H9 (cell line): ENCODE data around the gene ESRRB. TPM values are rescaled to one million over a fixed set of nuclear protein-coding genes. Genes with fewer than 3 reads are reported as not detected.
"Not testable (repeated sequence)": the region's sequence is repeated elsewhere in the genome, so short reads cannot be mapped to it uniquely, and the experiment has no call there.

Experiments
- DNase-seq: peaks from one replicate; pipeline ENCODE4 v3.0.0-alpha.2; 2017
- H2AFZ ChIP-seq: one replicate; pipeline ENCODE4 v1.6.1; 2013; ENCODE audit warnings: mild to moderate bottlenecking, low read length, control low read depth, moderate library complexity
- H2AK5ac ChIP-seq: 2 replicates; pipeline ENCODE4 v1.6.1; 2013; ENCODE audit warnings: low read length, control low read depth, mixed read lengths; ENCODE audit not compliant: insufficient read length
- H2BK120ac ChIP-seq: one replicate; pipeline ENCODE4 v1.6.1; 2013; ENCODE audit warnings: low read depth, mild to moderate bottlenecking, low read length, control low read depth, inconsistent platforms; ENCODE audit not compliant: poor library complexity, severe bottlenecking
- H2BK12ac ChIP-seq: 2 replicates; pipeline ENCODE4 v1.6.1; 2013; ENCODE audit warnings: low read length, control low read depth, mixed read lengths, low read depth; ENCODE audit not compliant: insufficient read length
- H2BK15ac ChIP-seq: 2 replicates; pipeline ENCODE4 v1.6.1; 2013; ENCODE audit warnings: low read depth, low read length, control low read depth
- H2BK20ac ChIP-seq: one replicate; pipeline ENCODE4 v1.6.1; 2013; ENCODE audit warnings: low read depth, mild to moderate bottlenecking, low read length, control low read depth, inconsistent platforms; ENCODE audit not compliant: poor library complexity, severe bottlenecking
- H2BK5ac ChIP-seq: 2 replicates; pipeline ENCODE4 v1.6.1; 2013; ENCODE audit warnings: low read length, control low read depth, mixed read lengths; ENCODE audit not compliant: insufficient read length
- H3K14ac ChIP-seq: 2 replicates; pipeline ENCODE4 v1.6.1; 2013; ENCODE audit warnings: low read length, control low read depth; ENCODE audit not compliant: insufficient read depth
- H3K18ac ChIP-seq: 2 replicates; pipeline ENCODE4 v1.6.1; 2013; ENCODE audit warnings: low read depth, mild to moderate bottlenecking, mixed read lengths, low read length, control low read depth; ENCODE audit not compliant: insufficient read length
- H3K23ac ChIP-seq: 2 replicates; pipeline ENCODE4 v1.6.1; 2013; ENCODE audit warnings: low read length, control low read depth, mixed read lengths, low read depth; ENCODE audit not compliant: insufficient read length
- H3K23me2 ChIP-seq: 2 replicates; pipeline ENCODE4 v1.6.1; 2013; ENCODE audit warnings: low read depth, mild to moderate bottlenecking, mixed read lengths, low read length, control low read depth; ENCODE audit not compliant: insufficient read length, poor library complexity, severe bottlenecking
- H3K27ac ChIP-seq: 2 replicates; pipeline ENCODE4 v1.5.1; 2013; ENCODE audit warnings: low read length, control low read depth, mixed read lengths, low read depth; ENCODE audit not compliant: insufficient read length
- H3K27me3 ChIP-seq: 2 replicates; pipeline ENCODE4 v1.6.1; 2013; ENCODE audit warnings: low read length, control low read depth, inconsistent platforms; ENCODE audit not compliant: insufficient read depth
- H3K4ac ChIP-seq: 2 replicates; pipeline ENCODE4 v1.6.1; 2013; ENCODE audit warnings: low read depth, mild to moderate bottlenecking, control low read depth, inconsistent platforms, low read length, moderate library complexity
- H3K4me1 ChIP-seq: 2 replicates; pipeline ENCODE4 v1.6.1; 2013; ENCODE audit warnings: low read length, control low read depth, inconsistent platforms; ENCODE audit not compliant: insufficient read depth
- H3K4me2 ChIP-seq: 2 replicates; pipeline ENCODE4 v1.6.1; 2013; ENCODE audit warnings: low read length, control low read depth, mixed read lengths; ENCODE audit not compliant: insufficient read length, insufficient read depth
- H3K56ac ChIP-seq: 2 replicates; pipeline ENCODE4 v1.6.1; 2013; ENCODE audit warnings: low read depth, mild to moderate bottlenecking, mixed read lengths, low read length, control low read depth; ENCODE audit not compliant: insufficient read length
- H3K79me1 ChIP-seq: 2 replicates; pipeline ENCODE4 v1.6.1; 2013; ENCODE audit warnings: low read depth, mild to moderate bottlenecking, moderate library complexity, low read length, control low read depth, inconsistent platforms; ENCODE audit not compliant: insufficient read depth, poor library complexity, severe bottlenecking
- H3K79me2 ChIP-seq: 2 replicates; pipeline ENCODE4 v1.6.1; 2013; ENCODE audit warnings: low read length, control low read depth, inconsistent platforms; ENCODE audit not compliant: insufficient read depth
- H3K9ac ChIP-seq: 2 replicates; pipeline ENCODE4 v1.6.1; 2013; ENCODE audit warnings: low read length, control low read depth, mixed read lengths; ENCODE audit not compliant: insufficient read length; ENCODE audit errors: extremely low read depth
- H3K9me3 ChIP-seq: one replicate; pipeline ENCODE4 v1.6.1; 2013; ENCODE audit warnings: low read depth, low read length, inconsistent platforms; ENCODE audit not compliant: control insufficient read depth
- H3T11ph ChIP-seq: one replicate; pipeline ENCODE4 v1.6.1; 2013; ENCODE audit warnings: mild to moderate bottlenecking, low read length, control low read depth, inconsistent platforms
- H4K20me1 ChIP-seq: one replicate; pipeline ENCODE4 v1.6.1; 2013; ENCODE audit not compliant: control insufficient read depth, insufficient read length, insufficient read depth
- H4K5ac ChIP-seq: 2 replicates; pipeline ENCODE4 v1.6.1; 2013; ENCODE audit warnings: low read depth, mild to moderate bottlenecking, mixed read lengths, low read length, control low read depth; ENCODE audit not compliant: insufficient read length
- H4K8ac ChIP-seq: replicated peaks from 2 replicates; pipeline ENCODE4 v1.6.1; 2013; ENCODE audit warnings: low read length, control low read depth, mixed read lengths, low read depth; ENCODE audit not compliant: insufficient read length
- H4K91ac ChIP-seq: 2 replicates; pipeline ENCODE4 v1.6.1; 2013; ENCODE audit warnings: low read depth, mild to moderate bottlenecking, moderate library complexity, mixed read lengths, low read length, control low read depth; ENCODE audit not compliant: insufficient read length
- H3K27ac Mint-ChIP-seq, 3 experiments: 2 replicates in 2 of 3; 3 replicates in 1 of 3; pipeline ENCODE4 v1.8.0; 2020 to 2021; ENCODE audit warnings: mixed read lengths in 3 of 3, mild to moderate bottlenecking in 1 of 3, moderate library complexity in 1 of 3
- H3K27me3 Mint-ChIP-seq: 2 replicates; pipeline ENCODE4 v1.8.0; 2021; ENCODE audit warnings: low read depth, mild to moderate bottlenecking, moderate library complexity, mixed read lengths
- H3K36me3 Mint-ChIP-seq, 3 experiments: 2 replicates in 2 of 3; 3 replicates in 1 of 3; pipeline ENCODE4 v1.8.0; 2020 to 2021; ENCODE audit warnings: low read depth in 3 of 3, mixed read lengths in 3 of 3; ENCODE audit not compliant: insufficient read depth in 1 of 3
- H3K4me1 Mint-ChIP-seq, 2 experiments: 2 replicates each; pipeline ENCODE4 v1.8.0; 2020; ENCODE audit warnings: mixed read lengths in 2 of 2
- H3K4me3 Mint-ChIP-seq, 2 experiments: 2 replicates in 1 of 2; 3 replicates in 1 of 2; pipeline ENCODE4 v1.8.0; 2020 to 2021; ENCODE audit warnings: mild to moderate bottlenecking in 2 of 2, mixed read lengths in 2 of 2, moderate library complexity in 1 of 2
- H3K9me3 Mint-ChIP-seq, 2 experiments: 2 replicates in 1 of 2; 3 replicates in 1 of 2; pipeline ENCODE4 v1.8.0; 2020; ENCODE audit warnings: mild to moderate bottlenecking in 2 of 2, mixed read lengths in 2 of 2, moderate library complexity in 1 of 2
- CTCF ChIP-seq: fragments of 200-600 bp; sonication (generic); conservative IDR thresholded peaks from 3 replicates; pipeline ENCODE4 v1.8.0; 2021; ENCODE audit warnings: antibody characterized with exemption, mild to moderate bottlenecking
- WGBS: extraction: QIAGEN DNeasy Blood & Tissue Kit; methylation state at CpG from one replicate; pipeline ENCODE4 v1.1.7; 2013; ENCODE audit warnings: missing lambda C conversion rate, low lambda C conversion rate, mixed read lengths; ENCODE audit not compliant: insufficient read length; ENCODE audit errors: extremely low coverage; 5-methylcytosine and 5-hydroxymethylcytosine counted together
- total RNA-seq: library from RNA; stranded (reverse); gene quantifications from 2 replicates; pipeline ENCODE4 v1.2.1, GENCODE V29; 2021

ESRRB gene
- total RNA-seq, 1 experiment from 2014 or later: 0.11 TPM

GRCh38 chr14:76531821-76532318, 155.9 kb downstream of the ESRRB start:
- no peak overlapping the region; a peak in 1 of 5 replicates for H3K4me3 Mint-ChIP-seq
- Histone ChIP-seq H2BK5ac (no peak overlapping the region), H2AFZ (no peak overlapping the region), H3K4ac (no peak overlapping the region), H3K27ac (no peak overlapping the region), H4K5ac (no peak overlapping the region), H3K79me2 (no peaks in the 10 kb centered on the region), H4K91ac (no peak overlapping the region), H3K23ac (no peak overlapping the region), H2BK120ac (no peak overlapping the region), H2BK15ac (no peak overlapping the region), H3K23me2 (no peaks in the 10 kb centered on the region), H3K79me1 (no peaks in the 10 kb centered on the region), H2AK5ac (no peak overlapping the region), H3K56ac (no peak overlapping the region), H2BK20ac (no peak overlapping the region), H4K8ac (no peak overlapping the region), H3K9ac (no peak overlapping the region), H3T11ph (no peak overlapping the region), H2BK12ac (no peak overlapping the region), H3K18ac (no peak overlapping the region), H3K14ac (no peak overlapping the region), H3K9me3 (no peaks in the 10 kb centered on the region), H3K4me2 (no peak overlapping the region), H3K4me1 (no peaks in the 10 kb centered on the region; the same call in 1 of the 2 replicates), H4K20me1 (no peaks in the 10 kb centered on the region), H3K27me3 (no peaks in the 10 kb centered on the region)
- H3K9me3 Mint-ChIP-seq: no peaks in the 10 kb centered on the region
- 0 out of 7 replicates have a peak, but pooled peaks cover 0 to 1% (median 0%) of the 10 kb centered on the region in 3 experiments for H3K36me3 Mint-ChIP-seq
- TF ChIP-seq CTCF: no peak
- peaks cover 15 to 19% of the 10 kb centered on the region in 2 experiments for H3K4me1 Mint-ChIP-seq
- DNase-seq: no peak
- WGBS: no CpG with 5 or more reads among the region's 15 CpGs
- H3K27me3 Mint-ChIP-seq: no peaks in the 10 kb centered on the region; the same call in 1 of the 2 replicates
- peak overlapping the region in 2 of 3 experiments; percentile 53 to 59; a peak in 3 of 7 replicates for H3K27ac Mint-ChIP-seq

DNA sequence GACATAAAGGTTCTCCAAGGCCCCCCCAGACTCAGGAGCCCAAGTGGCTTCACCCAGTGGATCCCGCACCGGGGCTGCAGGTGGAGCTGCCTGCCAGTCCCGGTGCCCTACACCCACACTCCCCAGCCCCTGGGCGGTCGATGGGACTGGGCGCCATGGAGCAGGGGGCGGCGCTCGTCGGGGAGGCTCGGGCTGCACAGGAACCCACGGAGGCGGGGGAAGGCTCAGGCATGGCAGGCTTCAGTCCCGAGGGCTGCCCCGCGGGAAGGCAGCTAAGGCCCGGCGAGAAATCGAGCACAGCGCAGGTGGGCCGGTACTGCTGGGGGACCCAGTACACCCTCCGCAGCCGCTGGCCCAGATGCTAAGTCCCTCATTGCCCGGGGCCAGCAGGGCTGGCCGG, 160.7 kb downstream of the ESRRB start:
- H3K4me2 ChIP-seq, H2BK120ac ChIP-seq, H3K9me3 Mint-ChIP-seq, H3K27me3 Mint-ChIP-seq, H3K4me1 ChIP-seq, H4K8ac ChIP-seq, H3K9me3 ChIP-seq, H2BK20ac ChIP-seq, H3K18ac ChIP-seq, H3K36me3 Mint-ChIP-seq, H3K79me2 ChIP-seq, H4K20me1 ChIP-seq, H3K9ac ChIP-seq, DNase-seq, H3K23me2 ChIP-seq, H3K14ac ChIP-seq, H2BK5ac ChIP-seq, H3K4me3 Mint-ChIP-seq, H4K5ac ChIP-seq, H3K56ac ChIP-seq, H2AK5ac ChIP-seq, H4K91ac ChIP-seq, H3K27me3 ChIP-seq, H3T11ph ChIP-seq, H3K79me1 ChIP-seq, H3K4ac ChIP-seq, H2BK15ac ChIP-seq, H2BK12ac ChIP-seq, H3K23ac ChIP-seq, H3K27ac ChIP-seq, H2AFZ ChIP-seq, H3K27ac Mint-ChIP-seq: not testable (repeated sequence)
- no CpG with 5 or more reads among the region's 25 CpGs for WGBS
- H3K4me1 Mint-ChIP-seq: peaks cover 28 to 36% of the 10 kb centered on the region in 2 experiments
